Progenitor cell of endocrine pancreas (in vitro differentiated cells): ENCODE measurements around the gene RTN4. TPM values are rescaled to one million over a fixed set of nuclear protein-coding genes. Genes with fewer than 3 reads are reported as not detected.
A peak's percentile ranks its signal among the peaks of the same experiment; 100 is the strongest.

ENCODE experiments used
- DNase-seq: peaks from one replicate; pipeline ENCODE4 v3.0.0; 2021; ENCODE audit warnings: low spot score; ENCODE audit not compliant: unreplicated experiment
- H3K27ac Mint-ChIP-seq: 2 replicates; pipeline ENCODE4 v1.8.0; 2021; ENCODE audit warnings: mild to moderate bottlenecking, moderate library complexity, mixed read lengths
- H3K27me3 Mint-ChIP-seq: 2 replicates; pipeline ENCODE4 v1.8.0; 2021; ENCODE audit warnings: mixed read lengths
- H3K36me3 Mint-ChIP-seq: 2 replicates; pipeline ENCODE4 v1.8.0; 2022; ENCODE audit warnings: mixed read lengths; ENCODE audit not compliant: insufficient read depth
- H3K4me1 Mint-ChIP-seq: 2 replicates; pipeline ENCODE4 v1.8.0; 2021; ENCODE audit warnings: low read depth, mixed read lengths
- H3K4me3 Mint-ChIP-seq: 2 replicates; pipeline ENCODE4 v1.8.0; 2021; ENCODE audit warnings: low read depth, mild to moderate bottlenecking, moderate library complexity, mixed read lengths
- H3K9me3 Mint-ChIP-seq: 2 replicates; pipeline ENCODE4 v1.8.0; 2021; ENCODE audit warnings: low read depth, mixed read lengths
- total RNA-seq: library from RNA; stranded (reverse); gene quantifications from 2 replicates; pipeline ENCODE4 v1.2.1, GENCODE V29; 2021
- TF ChIP-seq, protein P1 (sequence below): fragments of 200-600 bp; sonication (generic); IDR thresholded peaks from one replicate; pipeline ENCODE4 v1.5.0; 2021; ENCODE audit warnings: antibody characterized with exemption, mild to moderate bottlenecking; ENCODE audit not compliant: unreplicated experiment

The RTN4 gene
- total RNA-seq, 1 donor from 2014 or later, result 246 TPM

DNA sequence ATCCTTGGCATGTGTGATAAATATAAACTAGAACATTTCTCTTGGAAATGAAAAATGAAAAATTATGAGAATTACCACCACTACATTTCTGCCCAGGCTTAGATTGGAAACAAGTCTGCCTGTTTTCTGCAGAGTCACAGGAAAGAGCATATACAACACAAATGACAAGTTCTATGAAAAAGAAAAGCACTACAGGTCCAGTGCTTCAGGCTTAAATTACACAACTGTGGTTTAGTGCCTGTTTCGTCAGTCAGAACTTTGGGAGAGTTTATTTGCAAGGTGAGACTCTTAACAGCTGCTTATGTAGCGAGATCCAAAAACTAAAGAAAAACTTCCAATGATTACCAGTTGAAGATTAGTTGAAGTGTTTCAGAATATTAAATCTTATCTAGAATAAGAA lies 68.9 kb downstream of the RTN4 start:
- Mint-ChIP-seq H3K4me3 (no peak overlapping the region), H3K27me3 (no peaks in the 10 kb centered on the region), H3K36me3 (peaks cover 23% of the 10 kb centered on the region), H3K4me1 (peaks cover 20% of the 10 kb centered on the region), H3K9me3 (no peaks in the 10 kb centered on the region), H3K27ac (peak overlapping the region; percentile 86)
- TF ChIP-seq, protein P1, sequence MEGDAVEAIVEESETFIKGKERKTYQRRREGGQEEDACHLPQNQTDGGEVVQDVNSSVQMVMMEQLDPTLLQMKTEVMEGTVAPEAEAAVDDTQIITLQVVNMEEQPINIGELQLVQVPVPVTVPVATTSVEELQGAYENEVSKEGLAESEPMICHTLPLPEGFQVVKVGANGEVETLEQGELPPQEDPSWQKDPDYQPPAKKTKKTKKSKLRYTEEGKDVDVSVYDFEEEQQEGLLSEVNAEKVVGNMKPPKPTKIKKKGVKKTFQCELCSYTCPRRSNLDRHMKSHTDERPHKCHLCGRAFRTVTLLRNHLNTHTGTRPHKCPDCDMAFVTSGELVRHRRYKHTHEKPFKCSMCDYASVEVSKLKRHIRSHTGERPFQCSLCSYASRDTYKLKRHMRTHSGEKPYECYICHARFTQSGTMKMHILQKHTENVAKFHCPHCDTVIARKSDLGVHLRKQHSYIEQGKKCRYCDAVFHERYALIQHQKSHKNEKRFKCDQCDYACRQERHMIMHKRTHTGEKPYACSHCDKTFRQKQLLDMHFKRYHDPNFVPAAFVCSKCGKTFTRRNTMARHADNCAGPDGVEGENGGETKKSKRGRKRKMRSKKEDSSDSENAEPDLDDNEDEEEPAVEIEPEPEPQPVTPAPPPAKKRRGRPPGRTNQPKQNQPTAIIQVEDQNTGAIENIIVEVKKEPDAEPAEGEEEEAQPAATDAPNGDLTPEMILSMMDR, result no peak
- DNase-seq, result no peak

DNA sequence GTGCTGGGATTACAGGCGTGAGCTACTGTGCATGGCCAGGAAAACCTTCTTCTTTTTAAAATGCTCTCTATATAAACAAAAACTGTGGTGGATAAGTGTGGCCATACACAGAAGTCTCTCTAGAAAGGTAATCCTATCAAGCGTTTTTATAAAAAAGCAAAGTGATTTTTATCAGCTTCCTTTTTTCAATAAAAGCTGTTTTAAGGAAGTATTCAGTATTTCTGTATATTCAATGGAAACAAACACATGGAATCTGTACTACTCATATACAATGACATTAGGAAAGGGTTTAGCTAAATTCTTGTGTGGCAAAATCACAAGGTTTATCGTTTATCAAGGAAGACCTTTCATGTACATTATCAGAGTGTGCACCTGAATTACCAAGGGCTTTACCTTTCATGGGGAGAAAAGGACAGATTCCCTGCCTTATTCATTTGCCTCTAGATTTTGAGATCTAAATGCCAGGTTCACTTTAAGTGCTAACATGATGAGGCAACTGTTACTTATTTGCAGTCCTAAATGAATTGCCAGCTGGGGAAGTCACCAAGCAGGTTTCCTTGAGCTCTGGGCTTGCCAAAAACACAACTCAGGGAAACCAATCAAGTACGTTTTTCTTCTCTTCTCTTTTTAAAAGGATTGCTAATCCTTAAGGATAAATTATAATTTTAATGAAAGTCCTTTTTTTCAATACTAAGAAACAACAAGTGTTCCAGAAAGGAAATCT lies 70.8 kb downstream of the RTN4 start:
- H3K4me3 Mint-ChIP-seq, result no peak overlapping the region
- H3K27me3 Mint-ChIP-seq, result no peaks in the 10 kb centered on the region
- no peaks in the 10 kb centered on the region for H3K9me3 Mint-ChIP-seq
- H3K36me3 Mint-ChIP-seq, result peaks cover 19% of the 10 kb centered on the region
- peak overlapping the region; percentile 20 for H3K27ac Mint-ChIP-seq
- DNase-seq, result no peak
- H3K4me1 Mint-ChIP-seq, result peaks cover 25% of the 10 kb centered on the region
- TF ChIP-seq, protein P1, result no peak

DNA sequence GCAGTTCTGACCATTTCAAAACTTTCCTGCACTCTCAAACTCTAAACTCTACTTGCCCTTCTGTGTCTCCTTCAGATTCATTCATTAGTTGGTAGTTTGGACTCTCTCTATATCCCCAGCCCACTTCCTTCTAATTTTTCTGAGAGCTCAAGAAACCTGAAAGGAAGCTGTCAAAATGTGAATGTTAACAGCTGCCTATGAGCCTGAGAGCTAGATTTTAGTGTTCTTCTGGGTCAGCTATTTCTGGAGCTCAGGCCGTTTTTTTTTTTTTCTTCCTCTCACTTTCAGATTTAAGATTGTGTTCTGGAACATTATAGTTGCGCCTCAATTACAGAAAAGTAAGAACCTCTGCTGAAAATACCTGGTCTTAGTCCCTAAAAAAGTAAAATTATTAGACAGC lies 73.1 kb downstream of the RTN4 start:
- H3K27me3 Mint-ChIP-seq, result no peaks in the 10 kb centered on the region
- TF ChIP-seq, protein P1, result no peak
- no peak for DNase-seq
- H3K4me1 Mint-ChIP-seq, result peaks cover 21% of the 10 kb centered on the region
- H3K9me3 Mint-ChIP-seq, result no peaks in the 10 kb centered on the region
- H3K4me3 Mint-ChIP-seq, result no peak overlapping the region
- H3K36me3 Mint-ChIP-seq, result peaks cover 19% of the 10 kb centered on the region
- peak overlapping the region; percentile 84 for H3K27ac Mint-ChIP-seq

DNA sequence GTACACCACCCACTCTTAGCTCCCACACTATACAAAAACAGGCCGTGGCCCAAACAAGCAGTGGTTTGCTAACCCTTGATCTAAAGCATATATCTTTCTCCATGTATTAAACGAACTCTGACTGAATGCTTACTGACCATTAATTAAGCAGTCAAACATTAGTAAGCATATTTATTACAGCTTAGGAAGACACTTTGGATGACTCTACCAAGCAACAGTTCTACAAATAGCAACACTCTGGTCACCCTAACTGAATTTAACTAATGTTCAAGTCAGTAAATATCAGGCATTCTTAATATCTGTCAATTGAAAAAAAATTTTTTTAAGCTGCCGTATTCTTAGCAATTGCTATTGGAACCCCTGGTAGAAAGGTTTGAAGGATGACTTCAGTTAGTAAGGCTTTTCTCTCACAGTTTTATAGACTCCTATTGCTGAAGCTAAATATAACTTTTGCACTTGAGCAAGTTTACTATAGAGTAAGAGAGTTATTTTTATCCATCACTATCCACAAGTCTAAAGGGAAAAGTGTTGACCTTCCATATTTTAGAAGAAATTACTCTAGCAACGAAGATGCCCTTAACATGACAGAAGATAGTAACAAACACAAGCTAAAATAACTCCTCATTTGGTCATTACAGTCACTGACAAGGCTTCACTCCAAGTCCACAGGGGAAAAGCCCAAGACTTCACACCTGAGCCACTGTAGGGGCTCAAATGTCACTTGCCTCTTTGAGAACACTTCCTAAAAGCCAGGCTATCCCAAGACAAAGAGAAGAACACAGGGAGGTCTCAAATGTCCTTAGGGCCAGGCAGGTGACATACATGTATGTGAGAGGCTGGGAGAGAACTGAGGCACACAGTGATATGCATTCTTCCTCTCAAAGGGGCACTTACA lies 74.4 kb downstream of the RTN4 start:
- TF ChIP-seq, protein P1, result no peak
- Mint-ChIP-seq H3K27me3 (no peaks in the 10 kb centered on the region), H3K4me1 (peaks cover 21% of the 10 kb centered on the region), H3K9me3 (no peaks in the 10 kb centered on the region), H3K4me3 (no peak overlapping the region), H3K36me3 (peaks cover 17% of the 10 kb centered on the region), H3K27ac (peak overlapping the region; percentile 86)
- DNase-seq, result no peak

DNA sequence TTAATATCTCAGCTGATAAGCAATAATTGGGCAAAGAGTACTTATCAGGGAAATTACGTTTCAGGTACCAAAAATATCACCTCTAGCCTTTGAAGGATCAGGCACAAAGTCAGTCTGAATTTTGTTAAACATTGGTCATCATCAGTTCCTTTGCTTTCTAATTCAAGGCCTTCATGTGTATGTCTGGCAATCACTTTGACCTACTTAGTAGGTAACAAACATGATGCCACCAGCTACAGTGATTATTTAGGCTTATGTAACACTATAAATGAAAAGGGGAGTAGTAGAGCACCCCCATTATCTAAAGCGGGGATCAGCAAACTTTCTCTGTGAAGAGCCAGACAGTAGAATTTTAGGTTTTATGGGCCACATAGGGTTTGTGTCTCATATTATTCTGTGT lies 75.1 kb downstream of the RTN4 start:
- TF ChIP-seq, protein P1, result no peak
- H3K36me3 Mint-ChIP-seq, result peaks cover 14% of the 10 kb centered on the region

More for the DNA sequence above, 75.1 kb downstream of the RTN4 start:
- H3K4me1 Mint-ChIP-seq, result peaks cover 16% of the 10 kb centered on the region
- no peaks in the 10 kb centered on the region for H3K27me3 Mint-ChIP-seq
- no peak overlapping the region for H3K4me3 Mint-ChIP-seq
- no peak for DNase-seq
- no peaks in the 10 kb centered on the region for H3K9me3 Mint-ChIP-seq
- peak overlapping the region; percentile 13 for H3K27ac Mint-ChIP-seq
